ENCODE data around the gene KRTAP9-7.
"Not testable (repeated sequence)": the region's sequence is repeated elsewhere in the genome, so short reads cannot be mapped to it uniquely, and the experiment has no call there.

Gene KRTAP9-7

GRCh38 chr17:41275648-41276190 is at the start of gene KRTAP9-7:
Gene KRTAP9-7 (plus strand): TSS chr17:41275698. CDS start chr17:41275698, 0 bp downstream.
- H3K4me2 ChIP-seq; H4K20me1 ChIP-seq (ENCODE audit: insufficient read depth); H3K4me3 ChIP-seq (IDR thresholded peaks at IDR 0.05; ENCODE audit: insufficient read depth, low read depth, low read length); H3K36me3 ChIP-seq (ENCODE audit: insufficient read depth); H3K27ac ChIP-seq; H2AFZ ChIP-seq (ENCODE audit: low read depth); H3K27me3 ChIP-seq (ENCODE audit: insufficient read depth, low read depth); H3K4me1 ChIP-seq (ENCODE audit: low read depth, poor library complexity, severe bottlenecking); H3K9ac ChIP-seq; H3K79me2 ChIP-seq (ENCODE audit: insufficient read depth, low read depth): not testable (repeated sequence)

GRCh38 chr17:41226051-41226450 is 49.4 kb upstream of the KRTAP9-7 start:
- Histone ChIP-seq H4K20me1 (ENCODE audit: insufficient read depth) (no peaks in the 10 kb centered on the region), H3K36me3 (ENCODE audit: insufficient read depth) (no peaks in the 10 kb centered on the region), H3K79me2 (ENCODE audit: insufficient read depth, low read depth) (no peaks in the 10 kb centered on the region), H3K4me1 (ENCODE audit: low read depth, poor library complexity, severe bottlenecking) (no peaks in the 10 kb centered on the region), H3K4me3 (IDR thresholded peaks at IDR 0.05; ENCODE audit: insufficient read depth, low read depth, low read length) (no peak overlapping the region), H3K4me2 (no peak overlapping the region), H3K27me3 (ENCODE audit: insufficient read depth, low read depth) (no peaks in the 10 kb centered on the region), H3K27ac (no peak overlapping the region), H3K9ac (no peak overlapping the region), H2AFZ (ENCODE audit: low read depth) (no peak overlapping the region)
- TF ChIP-seq CTCF (conservative IDR thresholded peaks at IDR 0.05; ENCODE audit: low read depth, low read length), result no peak

- H3K4me2 ChIP-seq; H3K9ac ChIP-seq; H3K27ac ChIP-seq; H3K36me3 ChIP-seq (ENCODE audit: insufficient read depth); H2AFZ ChIP-seq (ENCODE audit: low read depth); H3K4me3 ChIP-seq (IDR thresholded peaks at IDR 0.05; ENCODE audit: insufficient read depth, low read depth, low read length); H3K79me2 ChIP-seq (ENCODE audit: insufficient read depth, low read depth); H4K20me1 ChIP-seq (ENCODE audit: insufficient read depth); H3K4me1 ChIP-seq (ENCODE audit: low read depth, poor library complexity, severe bottlenecking); H3K27me3 ChIP-seq (ENCODE audit: insufficient read depth, low read depth): not testable (repeated sequence)
These were observed 48.9 kb upstream of the KRTAP9-7 start, which contains the start of gene KRTAP9-2 for GRCh38 chr17:41226598-41227095. Gene KRTAP9-2 (plus strand): TSS chr17:41226648. CDS start chr17:41226655, 7 bp downstream.

- H2AFZ ChIP-seq (ENCODE audit: low read depth), result no peak overlapping the region
- no peak overlapping the region for H3K4me3 ChIP-seq (IDR thresholded peaks at IDR 0.05; ENCODE audit: insufficient read depth, low read depth, low read length)
- H3K4me2 ChIP-seq, result no peak overlapping the region
- no peak for TF ChIP-seq CTCF (conservative IDR thresholded peaks at IDR 0.05; ENCODE audit: low read depth, low read length)
- H3K79me2 ChIP-seq (ENCODE audit: insufficient read depth, low read depth), result no peaks in the 10 kb centered on the region
- H3K27ac ChIP-seq, result no peak overlapping the region
- no peak overlapping the region for H3K9ac ChIP-seq
- no peaks in the 10 kb centered on the region for H3K4me1 ChIP-seq (ENCODE audit: low read depth, poor library complexity, severe bottlenecking)
- H3K36me3 ChIP-seq (ENCODE audit: insufficient read depth), result no peaks in the 10 kb centered on the region
- no peaks in the 10 kb centered on the region for H4K20me1 ChIP-seq (ENCODE audit: insufficient read depth)
- H3K27me3 ChIP-seq (ENCODE audit: insufficient read depth, low read depth), result no peaks in the 10 kb centered on the region
These were observed 45.4 kb upstream of the KRTAP9-7 start for GRCh38 chr17:41230094-41230493.

- no peaks in the 10 kb centered on the region for H3K27me3 ChIP-seq (ENCODE audit: insufficient read depth, low read depth)
- no peak overlapping the region for H3K4me2 ChIP-seq
- no peak for TF ChIP-seq CTCF (conservative IDR thresholded peaks at IDR 0.05; ENCODE audit: low read depth, low read length)
- H3K27ac ChIP-seq, result no peak overlapping the region
- no peaks in the 10 kb centered on the region for H3K4me1 ChIP-seq (ENCODE audit: low read depth, poor library complexity, severe bottlenecking)
- H3K4me3 ChIP-seq (IDR thresholded peaks at IDR 0.05; ENCODE audit: insufficient read depth, low read depth, low read length), result no peak overlapping the region
- no peak overlapping the region for H3K9ac ChIP-seq
- H2AFZ ChIP-seq (ENCODE audit: low read depth), result no peak overlapping the region
- no peaks in the 10 kb centered on the region for H3K36me3 ChIP-seq (ENCODE audit: insufficient read depth)
- no peaks in the 10 kb centered on the region for H3K79me2 ChIP-seq (ENCODE audit: insufficient read depth, low read depth)
- H4K20me1 ChIP-seq (ENCODE audit: insufficient read depth), result no peaks in the 10 kb centered on the region
These were observed 43.8 kb upstream of the KRTAP9-7 start for GRCh38 chr17:41231731-41232130.

- H3K4me2 ChIP-seq; H3K9ac ChIP-seq; H4K20me1 ChIP-seq (ENCODE audit: insufficient read depth); H2AFZ ChIP-seq (ENCODE audit: low read depth); H3K36me3 ChIP-seq (ENCODE audit: insufficient read depth); H3K79me2 ChIP-seq (ENCODE audit: insufficient read depth, low read depth); H3K27me3 ChIP-seq (ENCODE audit: insufficient read depth, low read depth); H3K4me1 ChIP-seq (ENCODE audit: low read depth, poor library complexity, severe bottlenecking); H3K4me3 ChIP-seq (IDR thresholded peaks at IDR 0.05; ENCODE audit: insufficient read depth, low read depth, low read length); H3K27ac ChIP-seq: not testable (repeated sequence)
These were observed 42.9 kb upstream of the KRTAP9-7 start, which contains the start of gene KRTAP9-3 for GRCh38 chr17:41232399-41233105. Gene KRTAP9-3 (plus strand): TSS chr17:41232449. CDS start chr17:41232502, 53 bp downstream.

- H3K36me3 ChIP-seq (ENCODE audit: insufficient read depth); H3K4me3 ChIP-seq (IDR thresholded peaks at IDR 0.05; ENCODE audit: insufficient read depth, low read depth, low read length); H3K9ac ChIP-seq; H3K79me2 ChIP-seq (ENCODE audit: insufficient read depth, low read depth); H3K4me1 ChIP-seq (ENCODE audit: low read depth, poor library complexity, severe bottlenecking); H4K20me1 ChIP-seq (ENCODE audit: insufficient read depth); H3K4me2 ChIP-seq; H3K27ac ChIP-seq; H3K27me3 ChIP-seq (ENCODE audit: insufficient read depth, low read depth); H2AFZ ChIP-seq (ENCODE audit: low read depth): not testable (repeated sequence)
These were observed 38.4 kb upstream of the KRTAP9-7 start for GRCh38 chr17:41237116-41237515.
